Ovary (tissue), 9 donors: ENCODE results near the gene SLC12A2. TPM values are rescaled to one million over a fixed set of nuclear protein-coding genes. Genes with fewer than 3 reads are reported as not detected.

Experiments used
- DNase-seq, 5 donors: peaks; one replicate each; pipeline ENCODE4 v3.0.0-alpha.2; 2019 to 2020
- H3K27ac ChIP-seq, 2 donors: fragments of 200-600 bp; one replicate each; pipeline versions ENCODE4 v1.5.1 to v1.8.0; 2019 to 2022
- H3K27me3 ChIP-seq: fragments of 200-600 bp; one replicate; pipeline ENCODE4 v1.8.0; 2022
- H3K36me3 ChIP-seq: fragments of 200-600 bp; sonication (generic); one replicate; pipeline ENCODE4 v1.5.1; 2019
- H3K4me1 ChIP-seq: one replicate; pipeline ENCODE4 v1.8.1; 2013; ENCODE audit warnings: mild to moderate bottlenecking, moderate library complexity; ENCODE audit not compliant: insufficient read depth
- H3K4me3 ChIP-seq: fragments of 200-600 bp; sonication (generic); one replicate; pipeline ENCODE4 v1.5.1; 2017
- H3K9me3 ChIP-seq, 2 donors: fragments of 200-600 bp in 1 of 2; sonication (generic) in 1 of 2; one replicate each; pipeline versions ENCODE4 v1.5.1 to v1.8.1; 2013 to 2019; ENCODE audit warnings: mild to moderate bottlenecking in 1 of 2, moderate library complexity in 1 of 2
- EP300 ChIP-seq: sonication (generic); formaldehyde crosslinking; IDR thresholded peaks from one replicate; pipeline ENCODE4 v1.6.1; 2017; ENCODE audit warnings: antibody characterized with exemption
- POLR2A ChIP-seq: fragments of 450-650 bp; IDR thresholded peaks from one replicate; pipeline ENCODE4 v1.6.1; 2017; ENCODE audit warnings: antibody characterized with exemption, mild to moderate bottlenecking, moderate library complexity
- WGBS, 3 donors: extraction: QIAGEN DNeasy Blood & Tissue Kit in 1 of 3; methylation state at CpG; one replicate each; pipeline versions ENCODE4 v1.1.5 to v1.1.7; 2013 to 2017; 5-methylcytosine and 5-hydroxymethylcytosine counted together
- intact Hi-C, 4 donors: fragments of 100-400 bp; cut with DNase I; formaldehyde crosslinking; loops; one replicate each; pipeline versions ENCODE4 v1.11.0 to v1.15.1; 2022 to 2023
- polyA plus RNA-seq, 2 donors: library from polyadenylated mRNA; stranded (reverse); fragments of 200-250 nt in 1 of 2; fragments of 350-450 nt in 1 of 2; fragmentation: Illumina TruSeq in 1 of 2; extraction: RNeasy Lipid Tissue Mini Kit (QIAGEN cat#74804) in 1 of 2; gene quantifications; one replicate each; pipeline ENCODE4 v1.2.3, GENCODE V29; 2013 to 2014
- total RNA-seq, 7 donors: library from RNA; depleted of rRNA in 2 of 7; stranded (reverse); fragments of >200 nt in 2 of 7; fragmentation: NEBNext Ultra II Directional in 3 of 7; extraction: Animal tissue kit (Norgen Biotek cat#: 25700) in 3 of 7; gene quantifications; one replicate each; pipeline versions ENCODE4 v1.1.0 to v1.2.4, GENCODE V29; 2016 to 2023
- TF ChIP-seq, protein P1 (sequence below), 3 donors: fragments of 450-650 bp in 2 of 3; fragments of 200-600 bp in 1 of 3; IDR thresholded peaks; one replicate each; pipeline versions ENCODE4 v1.5.1 to v1.8.0; 2016 to 2022; ENCODE audit warnings: antibody characterized with exemption in 3 of 3, mild to moderate bottlenecking in 1 of 3
- donor health status: DM: no; HTN: no; CAD: no; lungs with moderate emphysema.
- donor health status: DM: no; HTN: no; CAD: no.
- donor health status: Bipolar disorder and iron deficiency.
- donor health status: DM: yes; HTN: yes; CAD: no.
- donor health status: DM: no; HTN: no; CAD: no.
- donor health status: DM: yes; HTN: yes; CAD: no.

The SLC12A2 gene
- total and polyA plus RNA-seq, 9 donors: 7.0 to 31.6 (median 20.5) TPM

DNA sequence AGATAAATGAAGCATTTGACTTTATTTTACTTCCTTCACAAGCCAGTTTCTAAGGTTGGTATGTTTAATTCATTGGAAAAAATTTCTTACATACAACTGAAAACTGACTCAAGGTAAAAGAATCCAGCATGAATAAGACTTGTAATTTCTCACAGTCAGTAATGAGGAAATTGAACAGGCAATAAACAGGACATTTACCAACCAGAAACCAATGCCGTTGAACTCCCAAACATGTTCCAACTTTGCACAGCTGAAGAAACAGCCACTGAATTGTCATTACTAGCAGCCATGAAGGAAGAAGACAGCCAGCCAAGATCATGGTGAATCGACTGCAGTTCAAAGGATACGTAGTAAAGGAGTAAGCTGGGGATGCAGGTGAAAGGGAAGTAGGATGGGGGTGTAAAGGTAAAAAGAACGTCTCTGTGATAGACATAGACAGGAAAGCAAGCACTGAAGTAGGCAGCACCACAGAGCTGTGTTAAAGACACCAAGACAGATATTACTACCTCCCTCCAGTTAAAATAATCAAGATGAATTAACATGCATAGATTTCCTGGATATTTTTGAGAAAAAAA, 21.3 kb upstream of the SLC12A2 start:
- Histone ChIP-seq H3K27me3 (no peaks in the 10 kb centered on the region), H3K4me3 (no peak overlapping the region), H3K36me3 (no peaks in the 10 kb centered on the region), H3K4me1 (no peaks in the 10 kb centered on the region), H3K9me3 (no peaks in the 10 kb centered on the region), H3K27ac (no peak overlapping the region)
- DNase-seq: no peak
- intact Hi-C loops: no loop called here
- TF ChIP-seq, protein P1, sequence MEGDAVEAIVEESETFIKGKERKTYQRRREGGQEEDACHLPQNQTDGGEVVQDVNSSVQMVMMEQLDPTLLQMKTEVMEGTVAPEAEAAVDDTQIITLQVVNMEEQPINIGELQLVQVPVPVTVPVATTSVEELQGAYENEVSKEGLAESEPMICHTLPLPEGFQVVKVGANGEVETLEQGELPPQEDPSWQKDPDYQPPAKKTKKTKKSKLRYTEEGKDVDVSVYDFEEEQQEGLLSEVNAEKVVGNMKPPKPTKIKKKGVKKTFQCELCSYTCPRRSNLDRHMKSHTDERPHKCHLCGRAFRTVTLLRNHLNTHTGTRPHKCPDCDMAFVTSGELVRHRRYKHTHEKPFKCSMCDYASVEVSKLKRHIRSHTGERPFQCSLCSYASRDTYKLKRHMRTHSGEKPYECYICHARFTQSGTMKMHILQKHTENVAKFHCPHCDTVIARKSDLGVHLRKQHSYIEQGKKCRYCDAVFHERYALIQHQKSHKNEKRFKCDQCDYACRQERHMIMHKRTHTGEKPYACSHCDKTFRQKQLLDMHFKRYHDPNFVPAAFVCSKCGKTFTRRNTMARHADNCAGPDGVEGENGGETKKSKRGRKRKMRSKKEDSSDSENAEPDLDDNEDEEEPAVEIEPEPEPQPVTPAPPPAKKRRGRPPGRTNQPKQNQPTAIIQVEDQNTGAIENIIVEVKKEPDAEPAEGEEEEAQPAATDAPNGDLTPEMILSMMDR (IDR thresholded peaks at IDR 0.05): no peak
- TF ChIP-seq EP300 (no peak), POLR2A (no peak)
- WGBS, 3 donors: 78 to 83% (median 81%) methylated on average over 4 of the region's 4 CpGs

DNA sequence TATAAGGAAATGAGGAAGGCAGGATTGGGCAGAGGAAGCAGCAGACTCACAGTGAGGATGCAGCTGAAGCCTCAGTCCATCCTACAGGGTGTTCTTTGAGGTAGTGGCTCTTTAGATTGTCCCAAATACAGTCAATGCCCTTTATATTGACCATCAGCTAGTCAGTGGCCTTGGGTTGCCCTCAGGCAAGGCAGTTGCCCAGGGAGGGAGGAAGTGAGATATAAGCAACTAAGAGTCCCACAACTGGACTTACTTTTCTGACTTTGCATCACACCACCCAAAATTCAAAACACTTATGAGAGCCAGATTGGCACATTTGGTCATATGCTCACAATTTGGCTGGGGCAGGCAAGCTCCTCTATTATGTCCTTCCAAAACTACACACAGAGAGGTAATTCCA, 9.4 kb upstream of the SLC12A2 start:
- intact Hi-C loops: no loop called here
- TF ChIP-seq, protein P1 (IDR thresholded peaks at IDR 0.05): no peak
- no peak for TF ChIP-seq EP300
- TF ChIP-seq POLR2A: no peak
- H3K27ac ChIP-seq: no peak overlapping the region
- H3K27me3 ChIP-seq: no peaks in the 10 kb centered on the region
- no peaks in the 10 kb centered on the region for H3K9me3 ChIP-seq
- no peak for DNase-seq
- H3K36me3 ChIP-seq: no peaks in the 10 kb centered on the region
- no peak overlapping the region for H3K4me3 ChIP-seq
- H3K4me1 ChIP-seq: peaks cover 2% of the 10 kb centered on the region

DNA sequence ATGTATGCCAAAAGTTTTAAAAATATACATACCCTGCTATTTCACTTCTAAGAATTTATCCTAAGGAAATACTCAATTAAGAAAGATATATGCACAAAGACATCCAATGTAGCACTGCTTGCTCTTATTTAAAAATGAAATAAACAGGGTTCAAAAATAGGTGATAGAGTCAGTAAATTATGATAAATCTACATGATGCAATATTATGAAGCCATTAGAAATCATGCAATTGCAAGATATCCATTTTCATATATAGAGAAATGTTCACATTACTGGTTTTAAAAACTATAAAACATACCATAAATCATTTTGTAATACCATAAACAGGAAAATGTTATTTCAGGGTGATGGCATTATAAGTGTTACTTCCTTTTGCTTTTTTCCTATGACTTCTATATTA, 8.6 kb upstream of the SLC12A2 start:
- H3K4me1 ChIP-seq: peaks cover 2% of the 10 kb centered on the region
- no peak for DNase-seq
- intact Hi-C loops: no loop called here
- H3K4me3 ChIP-seq: no peak overlapping the region
- no peak for TF ChIP-seq POLR2A
- no peak for TF ChIP-seq EP300
- TF ChIP-seq, protein P1 (IDR thresholded peaks at IDR 0.05): no peak
- H3K36me3 ChIP-seq: no peaks in the 10 kb centered on the region
- H3K27me3 ChIP-seq: no peaks in the 10 kb centered on the region
- no peaks in the 10 kb centered on the region for H3K9me3 ChIP-seq
- H3K27ac ChIP-seq: no peak overlapping the region

GRCh38 chr5:128077526-128077925, 6.0 kb upstream of the SLC12A2 start:
- H3K9me3 ChIP-seq: no peaks in the 10 kb centered on the region
- WGBS, 3 donors: 94 to 98% (median 96%) methylated on average over 2 of the region's 2 CpGs
- intact Hi-C loops: no loop called here
- H3K27ac ChIP-seq: no peak overlapping the region
- no peaks in the 10 kb centered on the region for H3K27me3 ChIP-seq
- H3K36me3 ChIP-seq: no peaks in the 10 kb centered on the region
- DNase-seq: no peak
- H3K4me1 ChIP-seq: peaks cover 2% of the 10 kb centered on the region
- TF ChIP-seq EP300 (no peak), POLR2A (no peak)
- TF ChIP-seq, protein P1 (IDR thresholded peaks at IDR 0.05): no peak
- no peak overlapping the region for H3K4me3 ChIP-seq
